Mammary epithelial cell (primary cell): ENCODE measurements around the gene TM7SF2.

Experiments used
- CTCF ChIP-seq, 2 donors: IDR thresholded peaks in 1 of 2; conservative IDR thresholded peaks in 1 of 2; 2 replicates each; pipeline ENCODE4 v1.5.1; 2011 to 2012; ENCODE audit warnings: inconsistent platforms in 2 of 2, low read length in 2 of 2, mild to moderate bottlenecking in 2 of 2, control low read depth in 1 of 2, low read depth in 1 of 2; ENCODE audit not compliant: insufficient read depth in 1 of 2; ENCODE audit errors: extremely low read depth in 1 of 2
- EZH2 ChIP-seq: IDR thresholded peaks from 2 replicates; pipeline ENCODE4 v1.6.1; 2012; ENCODE audit warnings: low read length, inconsistent platforms, borderline replicate concordance

- no peak for TF ChIP-seq CTCF (conservative IDR thresholded peaks at IDR 0.05 in 1 of 2, IDR thresholded peaks at IDR 0.05 in 1 of 2; ENCODE audit: extremely low read depth in 1 of 2, insufficient read depth in 1 of 2, low read depth in 1 of 2, low read length in 2 of 2)
- no peak for TF ChIP-seq EZH2
Measured at GRCh38 chr11:65116370-65117205, 4.9 kb downstream of the TM7SF2 start.
